Aorta (tissue), 5 donors: ENCODE results near the gene TBCD. TPM values are rescaled to one million over a fixed set of nuclear protein-coding genes. Genes with fewer than 3 reads are reported as not detected.

ENCODE experiments used
- ATAC-seq: fragments of 200-7000 bp; cut with Tn5 transposase; one replicate; pipeline ENCODE4 v1.9.1; 2022; ENCODE audit warnings: moderate library complexity; ENCODE audit not compliant: low FRiP score
- DNase-seq, 2 donors: peaks; one replicate each; pipeline ENCODE4 v3.0.0-alpha.2; 2020
- H3K27ac ChIP-seq, 2 donors: one replicate each; pipeline ENCODE4 v1.5.1; 2013; ENCODE audit warnings: low read length in 2 of 2, mild to moderate bottlenecking in 2 of 2, moderate library complexity in 2 of 2, control low read depth in 1 of 2, inconsistent platforms in 1 of 2, low read depth in 1 of 2
- H3K27me3 ChIP-seq, 2 donors: one replicate each; pipeline ENCODE4 v1.6.1; 2013; ENCODE audit warnings: control low read depth in 1 of 2, low read length in 1 of 2, mild to moderate bottlenecking in 1 of 2, moderate library complexity in 1 of 2; ENCODE audit not compliant: insufficient read depth in 2 of 2, control insufficient read depth in 1 of 2
- H3K36me3 ChIP-seq, 2 donors: one replicate each; pipeline ENCODE4 v1.6.1; 2013; ENCODE audit warnings: control low read depth in 1 of 2, low read length in 1 of 2, mild to moderate bottlenecking in 1 of 2; ENCODE audit not compliant: insufficient read depth in 2 of 2, control insufficient read depth in 1 of 2
- H3K4me1 ChIP-seq, 2 donors: one replicate each; pipeline ENCODE4 v1.6.1; 2013; ENCODE audit warnings: low read length in 2 of 2, control low read depth in 1 of 2, mild to moderate bottlenecking in 1 of 2, moderate library complexity in 1 of 2; ENCODE audit not compliant: insufficient read depth in 2 of 2, control insufficient read depth in 1 of 2
- H3K4me3 ChIP-seq, 2 donors: one replicate each; pipeline ENCODE4 v1.5.1; 2013; ENCODE audit warnings: low read length in 2 of 2, control low read depth in 1 of 2, mild to moderate bottlenecking in 1 of 2
- H3K9me3 ChIP-seq: one replicate; pipeline ENCODE4 v1.6.1; 2013; ENCODE audit warnings: mild to moderate bottlenecking, low read length; ENCODE audit not compliant: control insufficient read depth
- WGBS, 2 donors: extraction: QIAGEN DNeasy Blood & Tissue Kit; methylation state at CpG; one replicate each; pipeline ENCODE4 v1.1.7; 2013; 5-methylcytosine and 5-hydroxymethylcytosine counted together
- intact Hi-C, 2 donors: fragments of 100-400 bp; cut with DNase I; formaldehyde crosslinking; loops; one replicate each; pipeline versions ENCODE4 v1.14.2 to v1.15.0; 2022
- polyA plus RNA-seq, 2 donors: library from polyadenylated mRNA; stranded (reverse); fragments of 200-250 nt; gene quantifications; one replicate each; pipeline ENCODE4 v1.2.3, GENCODE V29; 2013
- total RNA-seq, 2 donors: library from RNA; stranded (reverse); fragmentation: NEBNext Ultra II Directional; extraction: Animal tissue kit (Norgen Biotek cat#: 25700); gene quantifications; one replicate each; pipeline ENCODE4 v1.2.1, GENCODE V29; 2021
- donor health status: healthy with polysubstance abuse.
- donor health status: Bipolar disorder and iron deficiency.
- donor health status: DM: no; HTN: no; CAD: no.
- donor health status: DM: no; HTN: no; CAD: no.
- donor health status: DM: yes; HTN: yes; CAD: no.

Gene TBCD
- total and polyA plus RNA-seq, 4 donors: 20.0 to 182 (median 111) TPM

DNA sequence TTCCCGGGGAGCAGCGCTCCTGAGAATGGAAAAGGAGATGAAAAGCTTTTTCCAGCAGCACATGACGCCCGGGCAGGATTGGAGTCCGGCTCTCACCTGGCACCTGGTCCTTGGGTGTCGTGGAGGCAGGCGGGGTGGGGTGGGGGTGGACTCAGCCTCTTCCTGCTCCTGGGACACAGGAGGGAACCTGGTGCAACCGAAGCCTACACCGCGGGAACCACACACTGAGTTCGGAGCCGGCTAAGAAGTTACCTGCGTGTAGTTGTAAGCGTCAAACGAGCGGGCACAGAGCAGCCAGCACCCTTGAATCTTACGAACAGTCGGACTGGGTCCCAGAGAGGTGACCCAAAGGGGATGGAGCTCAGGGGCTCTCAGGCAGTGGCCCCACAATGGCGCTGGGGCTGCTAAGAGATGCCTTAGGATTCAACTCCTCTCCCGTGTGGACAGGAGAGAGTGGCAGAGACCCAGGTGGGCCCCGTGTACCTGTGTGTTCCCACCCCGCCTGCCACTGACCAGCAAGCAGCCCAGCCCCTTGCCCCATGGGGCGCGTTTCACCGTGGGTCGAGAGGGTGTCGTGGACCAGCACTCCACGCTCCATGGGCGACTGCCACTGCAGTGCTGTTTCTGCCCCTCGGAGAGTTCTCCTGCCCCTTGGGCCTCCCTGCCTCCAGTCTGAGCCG is 221.7 kb downstream of the TBCD start:
- H3K36me3 ChIP-seq: no peaks in the 10 kb centered on the region
- H3K27ac ChIP-seq: no peak overlapping the region
- no peak for DNase-seq
- H3K9me3 ChIP-seq: no peaks in the 10 kb centered on the region
- intact Hi-C loops: no loop called here
- H3K4me1 ChIP-seq: no peaks in the 10 kb centered on the region
- H3K4me3 ChIP-seq: no peak overlapping the region
- H3K27me3 ChIP-seq: no peaks in the 10 kb centered on the region
- no peak for ATAC-seq
- 89 to 90% methylated on average over 29 to 31 of the region's 31 CpGs for WGBS, 2 donors

DNA sequence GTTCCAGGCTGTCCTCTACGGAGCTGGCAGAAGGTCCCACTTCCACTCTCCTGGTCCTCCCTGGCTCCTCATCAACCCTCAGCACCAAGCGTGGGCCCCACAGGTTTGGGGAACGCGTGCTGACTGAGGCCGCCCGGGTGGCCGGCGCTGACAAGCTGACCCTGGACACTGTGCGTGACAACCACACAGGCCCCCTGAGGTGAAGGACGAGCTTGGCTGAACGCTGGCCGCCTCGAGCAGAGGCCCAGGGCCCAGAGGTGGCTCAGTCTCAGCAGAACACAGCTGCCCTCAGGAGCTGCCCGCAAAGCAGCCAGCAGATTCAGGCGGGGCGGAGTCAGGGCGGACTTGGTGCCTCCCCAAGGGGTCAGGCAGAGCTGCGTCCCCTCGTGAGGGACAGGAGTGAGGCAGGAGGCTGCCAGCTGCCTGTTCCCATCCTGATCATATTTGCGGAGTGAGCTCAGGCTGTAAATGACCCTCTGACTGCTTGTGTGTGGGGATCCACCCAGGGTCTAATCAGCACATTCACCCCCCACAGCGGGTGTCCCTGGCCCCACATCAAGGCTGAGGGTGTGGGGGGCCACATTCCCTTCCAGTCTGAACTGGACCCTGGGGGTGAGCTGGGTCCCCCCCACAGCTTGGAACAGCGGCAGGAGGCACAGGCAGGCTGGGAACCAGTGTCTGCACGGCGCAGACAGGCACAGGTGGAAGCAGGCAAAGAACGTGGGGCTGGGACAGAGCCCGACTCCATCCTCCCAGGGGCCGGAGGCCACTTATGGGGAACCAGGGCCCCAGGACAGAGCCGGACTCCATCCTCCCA is 222.5 kb downstream of the TBCD start:
- DNase-seq: no peak
- no peaks in the 10 kb centered on the region for H3K4me1 ChIP-seq
- 89 to 92% methylated on average over 27 to 28 of the region's 28 CpGs for WGBS, 2 donors
- peak; percentile 7 for ATAC-seq
- H3K27ac ChIP-seq: no peak overlapping the region
- no peak overlapping the region for H3K4me3 ChIP-seq
- intact Hi-C loops: no loop called here
- H3K36me3 ChIP-seq: no peaks in the 10 kb centered on the region
- no peaks in the 10 kb centered on the region for H3K27me3 ChIP-seq
- no peaks in the 10 kb centered on the region for H3K9me3 ChIP-seq

DNA sequence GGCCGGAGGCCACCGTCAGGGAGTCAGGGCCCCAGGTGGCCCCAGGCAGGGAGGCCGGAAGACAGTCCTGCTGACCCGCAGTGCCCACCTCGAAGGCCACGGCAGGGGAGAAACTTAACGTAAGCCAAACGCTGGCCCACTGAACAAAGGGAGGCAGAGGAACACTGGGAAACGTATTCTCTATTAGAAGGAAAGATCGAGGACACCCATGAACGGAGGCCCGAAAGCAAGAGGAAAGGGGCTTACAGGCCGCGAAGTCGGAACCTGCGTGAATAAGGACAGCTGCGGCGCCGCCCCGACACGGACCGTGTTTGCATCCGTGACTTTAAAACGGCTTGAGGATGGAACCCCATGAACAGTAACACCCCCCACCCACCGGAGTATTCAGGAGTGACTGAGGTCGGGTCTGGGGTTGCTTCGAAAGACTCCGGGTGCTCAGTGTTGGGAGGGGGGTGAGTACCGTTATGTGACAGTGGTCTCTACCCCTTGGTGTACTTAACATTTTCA is 225.2 kb downstream of the TBCD start:
- ATAC-seq (no peak), DNase-seq (peak in 1 of 2 donors; percentile 60)
- H3K9me3 ChIP-seq: no peaks in the 10 kb centered on the region
- H3K4me3 ChIP-seq: no peak overlapping the region
- no peaks in the 10 kb centered on the region for H3K27me3 ChIP-seq
- no peaks in the 10 kb centered on the region for H3K36me3 ChIP-seq
- intact Hi-C loops: no loop called here
- WGBS, 2 donors: 95 to 96% methylated on average over 29 of the region's 29 CpGs
- H3K27ac ChIP-seq: no peak overlapping the region
- H3K4me1 ChIP-seq: no peaks in the 10 kb centered on the region

DNA sequence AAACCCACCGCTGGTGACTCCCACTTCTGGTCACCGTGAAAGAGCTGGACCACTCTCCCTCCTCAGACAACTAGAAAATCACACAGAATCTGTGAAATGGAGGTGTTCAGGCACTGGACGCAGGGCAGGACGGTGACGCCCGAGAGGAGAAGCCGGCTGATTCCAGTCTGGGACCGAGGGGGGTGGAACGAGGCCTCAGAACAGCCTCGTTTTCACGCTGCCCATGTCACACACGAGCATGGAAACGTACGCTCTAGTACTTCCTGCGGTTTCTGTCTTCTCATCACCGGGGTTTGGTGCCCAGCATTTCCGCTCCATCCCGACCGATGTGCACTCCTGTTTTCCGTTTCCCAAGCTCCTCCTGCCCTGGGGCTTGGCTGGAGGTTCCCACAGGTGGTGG is 225.7 kb downstream of the TBCD start:
- 88 to 93% methylated on average over 20 of the region's 20 CpGs for WGBS, 2 donors

DNA sequence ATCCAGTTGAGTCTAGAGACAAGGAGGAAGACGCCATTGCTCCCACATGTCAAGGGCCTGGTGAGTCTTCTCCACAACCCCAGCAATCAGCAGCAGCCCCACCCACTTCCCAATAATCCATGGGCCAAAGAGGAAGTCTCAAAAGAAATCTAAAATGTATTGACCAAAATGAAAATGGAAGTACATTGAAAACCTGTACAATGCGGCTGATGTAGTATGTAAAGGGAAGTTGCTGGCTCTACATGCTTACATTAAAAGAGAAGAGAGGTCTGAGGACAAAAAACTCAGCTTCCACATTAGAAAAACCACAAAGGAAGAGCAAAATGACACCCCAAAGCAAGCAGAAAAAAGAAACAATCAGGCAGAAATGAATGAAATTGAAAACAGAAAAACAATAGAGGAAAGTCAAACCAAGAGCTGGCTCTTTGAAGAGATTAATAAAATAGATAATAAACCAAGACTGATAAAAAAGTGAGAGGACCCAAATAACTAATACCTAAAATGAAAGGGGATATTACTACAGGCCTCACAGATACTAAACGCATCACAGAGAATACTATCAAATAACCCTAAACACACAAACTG is 227.0 kb downstream of the TBCD start:
- Histone ChIP-seq H3K4me3 (no peak overlapping the region), H3K36me3 (no peaks in the 10 kb centered on the region), H3K27me3 (no peaks in the 10 kb centered on the region), H3K4me1 (no peaks in the 10 kb centered on the region), H3K9me3 (no peaks in the 10 kb centered on the region), H3K27ac (no peak overlapping the region)
- ATAC-seq (no peak), DNase-seq (peak in 1 of 2 donors; percentile 62)
- WGBS, 2 donors: 93% methylated on average over 3 of the region's 3 CpGs
- intact Hi-C loops: no loop called here

More for the DNA sequence above, 225.7 kb downstream of the TBCD start:
- H3K9me3 ChIP-seq: no peaks in the 10 kb centered on the region
- no peak overlapping the region for H3K4me3 ChIP-seq
- DNase-seq (no peak), ATAC-seq (no peak)
- H3K27me3 ChIP-seq: no peaks in the 10 kb centered on the region
- no peak overlapping the region for H3K27ac ChIP-seq
- intact Hi-C loops: no loop called here
- H3K36me3 ChIP-seq: no peaks in the 10 kb centered on the region
- no peaks in the 10 kb centered on the region for H3K4me1 ChIP-seq

DNA sequence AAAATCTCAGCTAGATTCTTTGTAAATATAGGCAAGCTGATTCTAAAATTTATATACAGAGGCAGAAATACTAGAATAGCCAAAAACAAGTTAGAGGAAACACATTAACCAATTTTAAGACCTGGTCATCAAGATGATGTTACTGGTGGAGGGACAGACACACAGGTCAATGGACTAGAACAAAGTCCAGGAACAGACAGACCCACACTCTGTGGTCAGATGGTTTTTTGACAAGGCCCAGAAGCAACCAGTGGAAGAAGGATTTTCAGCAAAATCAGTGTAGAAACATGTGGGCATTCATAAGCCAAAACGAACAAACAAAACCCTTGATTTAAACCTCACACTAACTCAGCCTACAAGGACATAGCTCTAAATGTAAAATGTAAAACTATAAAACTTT is 227.9 kb downstream of the TBCD start:
- intact Hi-C loops: no loop called here
- Histone ChIP-seq H3K9me3 (no peaks in the 10 kb centered on the region), H3K4me3 (no peak overlapping the region), H3K27me3 (no peaks in the 10 kb centered on the region), H3K27ac (no peak overlapping the region), H3K36me3 (no peaks in the 10 kb centered on the region), H3K4me1 (no peaks in the 10 kb centered on the region)
- DNase-seq (no peak), ATAC-seq (no peak)
- WGBS, 2 donors: 81 to 82% methylated on average over 1 of the region's 1 CpG

DNA sequence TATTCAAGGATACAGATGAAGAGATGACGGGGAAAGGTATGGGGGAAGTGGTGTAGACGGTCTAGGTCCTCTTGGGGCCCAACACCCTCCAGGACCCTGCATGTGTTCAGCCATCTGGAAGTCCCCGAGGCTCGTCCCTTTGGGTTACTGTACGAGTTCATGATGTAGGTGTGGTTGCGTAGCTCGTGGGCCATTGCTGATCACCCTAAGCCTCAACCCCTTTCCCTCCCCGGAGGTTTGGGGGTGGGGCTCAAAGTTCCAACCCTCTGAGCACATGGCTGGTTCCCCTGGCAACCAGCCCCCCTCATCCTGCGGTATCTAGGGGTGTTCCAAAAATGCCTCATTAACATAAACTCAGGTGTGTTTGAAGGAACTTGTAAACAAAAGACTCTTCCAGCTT is 228.8 kb downstream of the TBCD start:
- no peak for DNase-seq

DNA sequence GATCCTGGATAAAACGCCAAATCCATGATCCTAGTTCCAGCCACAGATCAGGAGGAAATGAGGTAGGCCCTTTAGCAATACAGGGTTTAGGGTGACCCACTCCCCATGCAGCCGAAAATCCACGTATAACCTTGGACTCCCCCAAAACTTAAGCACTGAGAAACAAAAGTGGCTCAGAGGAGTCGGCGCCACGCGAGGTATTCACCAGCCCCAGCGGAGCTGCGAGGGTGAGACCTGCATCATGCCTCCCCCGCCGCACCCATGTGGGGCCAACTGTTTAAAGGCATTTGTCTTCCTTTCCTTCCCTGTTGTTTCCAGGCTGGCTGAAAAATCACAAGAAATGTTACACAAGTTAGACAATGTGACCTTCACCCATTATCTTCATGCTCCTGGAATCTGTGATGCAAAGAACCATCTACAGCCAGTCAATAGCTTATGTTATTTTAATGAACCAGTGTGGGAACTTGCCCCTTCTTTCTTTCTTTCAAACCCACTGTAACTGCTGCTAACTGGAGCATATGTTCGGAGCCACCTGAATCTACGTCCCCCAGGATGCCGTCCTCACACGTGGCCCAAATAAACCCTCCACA is 229.4 kb downstream of the TBCD start:
- intact Hi-C loops: no loop called here
- Histone ChIP-seq H3K36me3 (no peaks in the 10 kb centered on the region), H3K27me3 (no peaks in the 10 kb centered on the region), H3K4me3 (no peak overlapping the region), H3K9me3 (no peaks in the 10 kb centered on the region), H3K4me1 (no peaks in the 10 kb centered on the region), H3K27ac (no peak overlapping the region)
- no peak for DNase-seq
- 85 to 92% methylated on average over 15 of the region's 15 CpGs for WGBS, 2 donors
- ATAC-seq: no peak

More for the DNA sequence above, 228.8 kb downstream of the TBCD start:
- Histone ChIP-seq H3K9me3 (no peaks in the 10 kb centered on the region), H3K4me1 (no peaks in the 10 kb centered on the region), H3K4me3 (no peak overlapping the region), H3K36me3 (no peaks in the 10 kb centered on the region), H3K27me3 (no peaks in the 10 kb centered on the region), H3K27ac (no peak overlapping the region)
- intact Hi-C loops: no loop called here
- WGBS, 2 donors: 78 to 81% methylated on average over 9 of the region's 9 CpGs
- no peak for ATAC-seq
